NB4 (cell line): ENCODE measurements around the gene FANCE.
A peak's percentile ranks its signal among the peaks of the same experiment; 100 is the strongest.
"Not testable (repeated sequence)": the region's sequence is repeated elsewhere in the genome, so short reads cannot be mapped to it uniquely, and the experiment has no call there.

Experiments
- DNase-seq: peaks from one replicate; pipeline ENCODE4 v3.0.0; 2010; ENCODE audit warnings: low read depth
- H3K4me3 ChIP-seq: one replicate; pipeline ENCODE4 v1.5.1; 2011; ENCODE audit warnings: mild to moderate bottlenecking, low read depth, low read length, moderate library complexity
- CTCF ChIP-seq: IDR thresholded peaks from one replicate; pipeline ENCODE4 v1.5.1; 2012; ENCODE audit warnings: low read depth, low read length
- MAX ChIP-seq: IDR thresholded peaks from 2 replicates; pipeline ENCODE4 v1.6.1; 2011; ENCODE audit warnings: low read depth, low read length
- MYC ChIP-seq: IDR thresholded peaks from 2 replicates; pipeline ENCODE4 v1.6.1; 2011; ENCODE audit warnings: low read depth, low read length
- POLR2A ChIP-seq: IDR thresholded peaks from 2 replicates; pipeline ENCODE4 v1.6.1; 2011; ENCODE audit warnings: mild to moderate bottlenecking; ENCODE audit not compliant: insufficient read length; ENCODE audit errors: extremely low read depth

The FANCE gene

GRCh38 chr6:35512006-35512405, 59.9 kb downstream of the FANCE start:
- no peak for DNase-seq
- no peak overlapping the region for H3K4me3 ChIP-seq
- no peak for TF ChIP-seq CTCF
- TF ChIP-seq MAX: no peak
- no peak for TF ChIP-seq MYC
- TF ChIP-seq POLR2A: no peak

GRCh38 chr6:35512740-35513139, 60.6 kb downstream of the FANCE start, which contains the start of gene TULP1:
Gene TULP1, minus strand, starts transcription at chr6:35512896. Its CDS starts 38 bp downstream, at chr6:35512858.
- TF ChIP-seq MYC (no peak), POLR2A (no peak), CTCF (no peak), MAX (no peak)
- DNase-seq: no peak
- H3K4me3 ChIP-seq: no peak within 1 kb of the TSS

- no peak for DNase-seq
- H3K4me3 ChIP-seq: no peak overlapping the region
- TF ChIP-seq MYC (no peak), MAX (no peak)
These were observed 62.4 kb downstream of the FANCE start for GRCh38 chr6:35514587-35514986.

- H3K4me3 ChIP-seq: not testable (repeated sequence)
- DNase-seq: peak; percentile 34
These were observed 63.8 kb downstream of the FANCE start for GRCh38 chr6:35515939-35516338.
